ENCODE data around the gene PLA1A. TPM values are rescaled to one million over a fixed set of nuclear protein-coding genes. Genes with fewer than 3 reads are reported as not detected.

Gene PLA1A
- total and polyA plus RNA-seq, 2 of the 4 experiments (the other 2 are of a cell fraction), result not detected

GRCh38 chr3:119555309-119555735 lies 42.4 kb upstream of the PLA1A start:
- no peak overlapping the region for H3K4ac ChIP-seq (ENCODE audit: low read depth, low read length)
- H2AFZ ChIP-seq (replicated peaks; ENCODE audit: low read length, poor library complexity), result no peak overlapping the region
- H4K91ac ChIP-seq (ENCODE audit: insufficient read depth, low read depth, low read length), result no peak overlapping the region
- no peak overlapping the region for H3K9ac ChIP-seq (ENCODE audit: low read depth, low read length)
- no peak overlapping the region for H3K27ac ChIP-seq (ENCODE audit: insufficient read depth, low read length)
- no peak overlapping the region for H3K23ac ChIP-seq (ENCODE audit: low read depth, low read length)
- H2BK120ac ChIP-seq (ENCODE audit: low read depth, low read length), result no peak overlapping the region
- no peaks in the 10 kb centered on the region for H3K4me1 ChIP-seq (ENCODE audit: control insufficient read depth, insufficient read depth, low read length)
- H2BK15ac ChIP-seq (ENCODE audit: low read depth, low read length), result no peak overlapping the region
- dilution Hi-C loops (cut with HindIII; ENCODE audit: low sequenced_read_pairs, unreplicated experiment) (no loop called here), in situ Hi-C loops (cut with MboI; ENCODE audit: low sequenced_read_pairs) (no loop called here), intact Hi-C loops (cut with micrococcal nuclease) (no loop called here)
- H4K8ac ChIP-seq (ENCODE audit: low read depth in 2 of 2, low read length in 2 of 2), result no peak overlapping the region
- no peak overlapping the region for H3K4me2 ChIP-seq (ENCODE audit: low read depth, low read length)
- no peaks in the 10 kb centered on the region for H3K36me3 ChIP-seq (ENCODE audit: control insufficient read depth, insufficient read depth, low read length)
- H3K79me1 ChIP-seq (ENCODE audit: low read depth in 1 of 2, low read length in 2 of 2), result no peaks in the 10 kb centered on the region
- no TSS peak for BruUV-seq (replicated peaks)
- H4K5ac ChIP-seq (ENCODE audit: low read depth, low read length), result no peak overlapping the region
- H3K27me3 ChIP-seq (ENCODE audit: control insufficient read depth, insufficient read depth, low read length), result peaks cover 27% of the 10 kb centered on the region
- 75% methylated on average over 2 of the region's 4 CpGs; no CpG with 5 or more reads in 1 of the 2 experiments for WGBS, 2 experiments (ENCODE audit: extremely low coverage in 2 of 2, insufficient read length in 1 of 2)
- ATAC-seq (ENCODE audit: low read depth) (no peak), DNase-seq (no peak)
- H2AK5ac ChIP-seq (ENCODE audit: low read depth, low read length), result no peak overlapping the region
- H2BK5ac ChIP-seq (ENCODE audit: low read depth, low read length, poor library complexity, severe bottlenecking), result no peak overlapping the region
- H3K14ac ChIP-seq (replicated peaks; ENCODE audit: low read depth, low read length), result no peak overlapping the region
- TF ChIP-seq NFE2L2 (IDR thresholded peaks at IDR 0.05; ENCODE audit: low read depth, low read length) (no peak), USF2 (IDR thresholded peaks at IDR 0.05; ENCODE audit: low read depth, low read length) (no peak), RCOR1 (IDR thresholded peaks at IDR 0.05; ENCODE audit: insufficient replicate concordance, low read length) (no peak), POLR2A (IDR thresholded peaks at IDR 0.05; ENCODE audit: low read depth, low read length) (no peak), CHD1 (IDR thresholded peaks at IDR 0.05; ENCODE audit: low read depth, low read length) (no peak), FOS (IDR thresholded peaks at IDR 0.05; ENCODE audit: low read depth, low read length) (no peak), RAD21 (IDR thresholded peaks at IDR 0.05; ENCODE audit: low read length) (no peak), CTCF (conservative IDR thresholded peaks at IDR 0.05; ENCODE audit: low read depth, low read length) (no peak), SMC3 (IDR thresholded peaks at IDR 0.05; ENCODE audit: low read depth, low read length) (no peak), MAZ (IDR thresholded peaks at IDR 0.05; ENCODE audit: borderline replicate concordance, low read depth, low read length) (no peak), CEBPB (IDR thresholded peaks at IDR 0.05; ENCODE audit: low read depth, low read length) (no peak), MXI1 (IDR thresholded peaks at IDR 0.05; ENCODE audit: borderline replicate concordance, low read depth, low read length) (no peak), RFX5 (IDR thresholded peaks at IDR 0.05; ENCODE audit: low read depth, low read length) (no peak), ELK1 (IDR thresholded peaks at IDR 0.05; ENCODE audit: borderline replicate concordance, low read depth, low read length) (no peak), MAFK (IDR thresholded peaks at IDR 0.05; ENCODE audit: low read depth, low read length) (no peak), BHLHE40 (IDR thresholded peaks at IDR 0.05; ENCODE audit: low read depth, low read length) (no peak)
- no peak overlapping the region for H2AK9ac ChIP-seq (replicated peaks; ENCODE audit: low read depth, low read length, poor library complexity)
- no peak overlapping the region for H3K4me3 ChIP-seq (ENCODE audit: insufficient read depth, low read depth, low read length)
- POLR2A ChIA-PET (ENCODE audit: unreplicated experiment), result no interaction called here
- no peak overlapping the region for H3K56ac ChIP-seq (ENCODE audit: extremely low read depth, insufficient read depth, low read length)
- H2BK20ac ChIP-seq (ENCODE audit: low read depth, low read length), result no peak overlapping the region
- CTCF ChIA-PET, result no interaction called here
- no peaks in the 10 kb centered on the region for H3K9me1 ChIP-seq (ENCODE audit: insufficient read depth, low read length)
- H3K9me3 ChIP-seq (ENCODE audit: control insufficient read depth, insufficient read depth, low read length), result no peaks in the 10 kb centered on the region
- H3K18ac ChIP-seq (ENCODE audit: low read depth, low read length), result no peak overlapping the region
- no peaks in the 10 kb centered on the region for H4K20me1 ChIP-seq (ENCODE audit: insufficient read depth, low read length)

Measured in IMR-90 (cell line).